ENCODE measurements around the gene RNF167. TPM values are rescaled to one million over a fixed set of nuclear protein-coding genes. Genes with fewer than 3 reads are reported as not detected.

Gene RNF167
- total and polyA plus RNA-seq, 2 donors: 73.0 to 189 TPM

DNA sequence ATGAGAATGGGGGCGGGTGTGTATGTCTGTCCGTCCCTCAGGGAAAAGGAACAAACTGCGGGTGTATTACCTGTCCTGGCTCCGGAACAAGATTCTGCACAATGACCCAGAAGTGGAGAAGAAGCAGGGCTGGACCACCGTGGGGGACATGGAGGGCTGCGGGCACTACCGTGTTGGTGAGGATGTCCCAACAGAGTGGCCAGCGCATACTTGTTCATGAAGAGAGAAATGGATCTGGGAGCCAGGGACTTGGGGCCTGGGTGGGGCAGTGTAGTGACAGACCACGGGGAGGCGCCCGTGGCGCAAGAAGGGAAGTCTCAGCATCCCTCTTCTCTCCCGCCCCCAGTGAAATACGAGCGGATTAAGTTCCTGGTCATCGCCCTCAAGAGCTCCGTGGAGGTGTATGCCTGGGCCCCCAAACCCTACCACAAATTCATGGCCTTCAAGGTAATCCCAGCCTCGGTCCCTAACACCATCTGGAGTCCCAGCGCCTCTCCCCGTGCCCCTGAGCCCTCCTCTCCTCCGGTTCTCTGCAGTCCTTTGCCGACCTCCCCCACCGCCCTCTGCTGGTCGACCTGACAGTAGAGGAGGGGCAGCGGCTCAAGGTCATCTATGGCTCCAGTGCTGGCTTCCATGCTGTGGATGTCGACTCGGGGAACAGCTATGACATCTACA, 44.3 kb upstream of the RNF167 start:
- WGBS: 96% methylated on average over 27 of the region's 27 CpGs

DNA sequence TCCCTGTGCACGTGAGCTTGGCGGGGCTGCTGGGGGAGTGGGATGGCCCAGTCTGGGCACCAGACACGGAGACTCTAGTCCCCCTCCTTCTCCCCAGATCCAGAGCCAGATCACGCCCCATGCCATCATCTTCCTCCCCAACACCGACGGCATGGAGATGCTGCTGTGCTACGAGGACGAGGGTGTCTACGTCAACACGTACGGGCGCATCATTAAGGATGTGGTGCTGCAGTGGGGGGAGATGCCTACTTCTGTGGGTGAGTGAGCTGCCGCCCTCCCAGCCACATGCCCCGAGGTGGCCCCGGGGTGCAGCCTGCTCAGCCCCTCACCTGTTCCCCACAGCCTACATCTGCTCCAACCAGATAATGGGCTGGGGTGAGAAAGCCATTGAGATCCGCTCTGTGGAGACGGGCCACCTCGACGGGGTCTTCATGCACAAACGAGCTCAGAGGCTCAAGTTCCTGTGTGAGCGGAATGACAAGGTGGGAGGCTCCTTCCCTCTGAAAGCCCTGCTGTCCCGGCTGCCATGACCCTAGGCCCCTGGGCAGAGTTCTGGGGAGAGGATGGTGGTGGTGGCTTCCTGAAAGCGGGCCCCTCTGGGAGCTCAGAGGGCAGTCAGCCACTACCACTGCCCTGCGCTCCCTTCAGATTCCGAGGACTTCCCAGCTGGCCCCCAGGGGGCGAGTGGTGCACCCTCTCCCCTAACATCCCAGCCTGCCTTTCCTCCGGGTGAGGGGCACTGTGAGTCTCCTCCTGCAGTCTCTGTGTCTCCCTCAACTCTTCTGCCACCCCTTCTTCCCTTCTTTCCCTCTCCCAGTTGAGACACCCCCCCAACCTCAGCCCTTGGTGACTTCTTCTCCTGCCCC, 43.5 kb upstream of the RNF167 start:
- Histone ChIP-seq H3K27ac (ENCODE audit: low read depth in 1 of 2, low read length in 1 of 2) (no peak overlapping the region), H3K4me1 (ENCODE audit: control insufficient read depth in 2 of 2, insufficient read depth in 2 of 2, low read length in 2 of 2) (peaks cover 7 to 28% of the 10 kb centered on the region in 2 donors), H3K9me3 (ENCODE audit: control insufficient read depth in 2 of 2, insufficient read depth in 1 of 2, low read length in 1 of 2) (peaks cover 3 to 14% of the 10 kb centered on the region in 2 donors), H3K4me3 (ENCODE audit: low read length in 2 of 2) (no peak overlapping the region), H3K27me3 (ENCODE audit: control insufficient read depth in 2 of 2, insufficient read depth in 1 of 2, low read length in 1 of 2) (peaks cover 32 to 36% of the 10 kb centered on the region in 2 donors), H3K36me3 (ENCODE audit: control insufficient read depth in 2 of 2, insufficient read depth in 2 of 2, low read length in 1 of 2) (peaks cover 47 to 55% of the 10 kb centered on the region in 2 donors)
- no peak for DNase-seq (ENCODE audit: low read depth in 6 of 9, low spot score in 9 of 9)
- WGBS: 96% methylated on average over 27 of the region's 27 CpGs

More for the DNA sequence above, 44.3 kb upstream of the RNF167 start:
- Histone ChIP-seq H3K27ac (ENCODE audit: low read depth in 1 of 2, low read length in 1 of 2) (no peak overlapping the region), H3K9me3 (ENCODE audit: control insufficient read depth in 2 of 2, insufficient read depth in 1 of 2, low read length in 1 of 2) (peaks cover 0 to 6% of the 10 kb centered on the region in 2 donors), H3K4me3 (ENCODE audit: low read length in 2 of 2) (no peak overlapping the region), H3K27me3 (ENCODE audit: control insufficient read depth in 2 of 2, insufficient read depth in 1 of 2, low read length in 1 of 2) (peaks cover 24 to 29% of the 10 kb centered on the region in 2 donors), H3K36me3 (ENCODE audit: control insufficient read depth in 2 of 2, insufficient read depth in 2 of 2, low read length in 1 of 2) (peaks cover 54 to 62% of the 10 kb centered on the region in 2 donors), H3K4me1 (ENCODE audit: control insufficient read depth in 2 of 2, insufficient read depth in 2 of 2, low read length in 2 of 2) (peaks cover 7 to 20% of the 10 kb centered on the region in 2 donors)
- no peak for DNase-seq (ENCODE audit: low read depth in 6 of 9, low spot score in 9 of 9)

DNA sequence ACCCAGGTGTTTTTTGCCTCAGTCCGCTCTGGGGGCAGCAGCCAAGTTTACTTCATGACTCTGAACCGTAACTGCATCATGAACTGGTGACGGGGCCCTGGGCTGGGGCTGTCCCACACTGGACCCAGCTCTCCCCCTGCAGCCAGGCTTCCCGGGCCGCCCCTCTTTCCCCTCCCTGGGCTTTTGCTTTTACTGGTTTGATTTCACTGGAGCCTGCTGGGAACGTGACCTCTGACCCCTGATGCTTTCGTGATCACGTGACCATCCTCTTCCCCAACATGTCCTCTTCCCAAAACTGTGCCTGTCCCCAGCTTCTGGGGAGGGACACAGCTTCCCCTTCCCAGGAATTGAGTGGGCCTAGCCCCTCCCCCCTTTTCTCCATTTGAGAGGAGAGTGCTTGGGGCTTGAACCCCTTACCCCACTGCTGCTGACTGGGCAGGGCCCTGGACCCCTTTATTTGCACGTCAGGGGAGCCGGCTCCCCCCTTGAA, 42.8 kb upstream of the RNF167 start:
- Histone ChIP-seq H3K4me1 (ENCODE audit: control insufficient read depth in 2 of 2, insufficient read depth in 2 of 2, low read length in 2 of 2) (peaks cover 7 to 34% of the 10 kb centered on the region in 2 donors), H3K4me3 (ENCODE audit: low read length in 2 of 2) (no peak overlapping the region), H3K27ac (ENCODE audit: low read depth in 1 of 2, low read length in 1 of 2) (no peak overlapping the region), H3K36me3 (ENCODE audit: control insufficient read depth in 2 of 2, insufficient read depth in 2 of 2, low read length in 1 of 2) (peaks cover 41 to 48% of the 10 kb centered on the region in 2 donors), H3K9me3 (ENCODE audit: control insufficient read depth in 2 of 2, insufficient read depth in 1 of 2, low read length in 1 of 2) (peaks cover 3 to 19% of the 10 kb centered on the region in 2 donors), H3K27me3 (ENCODE audit: control insufficient read depth in 2 of 2, insufficient read depth in 1 of 2, low read length in 1 of 2) (peaks cover 37 to 43% of the 10 kb centered on the region in 2 donors)
- no peak for DNase-seq (ENCODE audit: low read depth in 6 of 9, low spot score in 9 of 9)
- WGBS: 98% methylated on average over 10 of the region's 10 CpGs

DNA sequence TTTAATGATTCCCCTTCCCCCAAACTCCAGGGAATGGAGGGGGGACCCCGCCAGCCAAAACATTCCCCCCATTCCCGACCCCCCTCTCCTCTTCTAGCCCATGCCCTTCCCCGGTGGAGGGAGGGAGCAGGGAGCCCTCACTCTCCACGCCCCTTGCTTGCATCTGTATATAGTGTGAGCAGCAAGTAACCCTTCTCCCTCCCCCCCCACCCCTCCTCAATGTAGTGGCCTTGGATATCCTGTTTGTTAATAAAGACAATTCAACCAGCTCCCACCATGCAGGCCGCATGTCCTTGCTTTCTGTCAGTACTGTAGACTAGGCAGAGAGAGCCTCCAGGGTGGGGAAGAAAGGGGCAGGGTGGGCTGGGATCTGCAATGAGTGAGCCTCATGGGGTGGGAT, 42.3 kb upstream of the RNF167 start:
- no peak overlapping the region for H3K27ac ChIP-seq (ENCODE audit: low read depth in 1 of 2, low read length in 1 of 2)
- DNase-seq (ENCODE audit: low read depth in 6 of 9, low spot score in 9 of 9): no peak
- H3K4me3 ChIP-seq (ENCODE audit: low read length in 2 of 2): no peak overlapping the region
- peaks cover 36 to 43% of the 10 kb centered on the region in 2 donors for H3K36me3 ChIP-seq (ENCODE audit: control insufficient read depth in 2 of 2, insufficient read depth in 2 of 2, low read length in 1 of 2)
- WGBS: 97% methylated on average over 5 of the region's 5 CpGs
- H3K4me1 ChIP-seq (ENCODE audit: control insufficient read depth in 2 of 2, insufficient read depth in 2 of 2, low read length in 2 of 2): peaks cover 7 to 39% of the 10 kb centered on the region in 2 donors
- H3K9me3 ChIP-seq (ENCODE audit: control insufficient read depth in 2 of 2, insufficient read depth in 1 of 2, low read length in 1 of 2): peaks cover 3 to 19% of the 10 kb centered on the region in 2 donors
- H3K27me3 ChIP-seq (ENCODE audit: control insufficient read depth in 2 of 2, insufficient read depth in 1 of 2, low read length in 1 of 2): peaks cover 37 to 49% of the 10 kb centered on the region in 2 donors

DNA sequence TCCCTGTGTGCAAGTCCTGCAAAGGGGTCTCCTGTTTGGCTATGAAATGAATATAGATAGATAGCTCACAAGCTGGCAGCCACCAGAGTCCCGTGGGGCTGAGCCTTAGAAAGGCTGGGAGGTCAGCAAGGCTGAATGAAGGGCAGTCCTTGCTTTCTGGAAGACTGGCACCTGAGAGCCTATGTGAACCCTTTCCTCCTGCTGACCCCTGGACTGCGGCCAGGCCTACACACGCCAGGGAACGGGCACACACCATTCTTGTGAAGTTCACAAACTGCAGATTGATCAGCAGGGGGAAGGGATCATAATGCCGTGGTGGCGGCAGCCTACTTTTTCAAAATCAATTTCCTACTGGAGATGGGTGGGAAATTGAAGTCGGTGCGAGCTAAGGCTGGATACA, 41.7 kb upstream of the RNF167 start:
- H3K36me3 ChIP-seq (ENCODE audit: control insufficient read depth in 2 of 2, insufficient read depth in 2 of 2, low read length in 1 of 2): peaks cover 31 to 38% of the 10 kb centered on the region in 2 donors
- DNase-seq (ENCODE audit: low read depth in 6 of 9, low spot score in 9 of 9): no peak
- 97% methylated on average over 8 of the region's 8 CpGs for WGBS
- peaks cover 3 to 19% of the 10 kb centered on the region in 2 donors for H3K9me3 ChIP-seq (ENCODE audit: control insufficient read depth in 2 of 2, insufficient read depth in 1 of 2, low read length in 1 of 2)
- no peak overlapping the region for H3K4me3 ChIP-seq (ENCODE audit: low read length in 2 of 2)
- no peak overlapping the region for H3K27ac ChIP-seq (ENCODE audit: low read depth in 1 of 2, low read length in 1 of 2)
- H3K27me3 ChIP-seq (ENCODE audit: control insufficient read depth in 2 of 2, insufficient read depth in 1 of 2, low read length in 1 of 2): peaks cover 37 to 54% of the 10 kb centered on the region in 2 donors
- H3K4me1 ChIP-seq (ENCODE audit: control insufficient read depth in 2 of 2, insufficient read depth in 2 of 2, low read length in 2 of 2): peaks cover 11 to 45% of the 10 kb centered on the region in 2 donors

DNA sequence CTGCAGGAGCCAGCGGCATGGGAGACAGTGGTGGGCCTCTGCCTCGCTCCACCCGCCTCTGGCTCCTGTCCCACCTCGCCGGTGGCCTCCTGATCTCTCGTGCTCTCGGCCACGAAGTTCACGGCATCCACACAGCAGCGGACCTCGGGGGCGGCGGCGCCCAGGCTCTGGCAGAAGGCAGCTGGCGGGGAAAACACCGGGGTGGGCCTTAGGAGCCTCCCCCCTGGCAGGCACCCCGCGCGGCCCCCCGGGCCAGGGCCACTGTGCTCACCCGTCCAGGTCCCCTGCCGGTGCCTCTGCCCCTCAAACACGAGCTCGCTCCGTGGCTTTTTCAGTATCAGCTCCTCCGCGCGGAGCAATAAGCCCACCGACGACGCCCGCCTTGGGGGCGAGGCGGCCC, 41.1 kb upstream of the RNF167 start:
- peaks cover 11 to 47% of the 10 kb centered on the region in 2 donors for H3K4me1 ChIP-seq (ENCODE audit: control insufficient read depth in 2 of 2, insufficient read depth in 2 of 2, low read length in 2 of 2)
- H3K9me3 ChIP-seq (ENCODE audit: control insufficient read depth in 2 of 2, insufficient read depth in 1 of 2, low read length in 1 of 2): peaks cover 3 to 19% of the 10 kb centered on the region in 2 donors
- 31% methylated on average over 34 of the region's 34 CpGs for WGBS
- H3K4me3 ChIP-seq (ENCODE audit: low read length in 2 of 2): peak overlapping the region in 1 of 2 donors; percentile 61
- no peak for DNase-seq (ENCODE audit: low read depth in 6 of 9, low spot score in 9 of 9)
- peaks cover 26 to 32% of the 10 kb centered on the region in 2 donors for H3K36me3 ChIP-seq (ENCODE audit: control insufficient read depth in 2 of 2, insufficient read depth in 2 of 2, low read length in 1 of 2)
- H3K27ac ChIP-seq (ENCODE audit: low read depth in 1 of 2, low read length in 1 of 2): no peak overlapping the region
- peaks cover 37 to 56% of the 10 kb centered on the region in 2 donors for H3K27me3 ChIP-seq (ENCODE audit: control insufficient read depth in 2 of 2, insufficient read depth in 1 of 2, low read length in 1 of 2)

DNA sequence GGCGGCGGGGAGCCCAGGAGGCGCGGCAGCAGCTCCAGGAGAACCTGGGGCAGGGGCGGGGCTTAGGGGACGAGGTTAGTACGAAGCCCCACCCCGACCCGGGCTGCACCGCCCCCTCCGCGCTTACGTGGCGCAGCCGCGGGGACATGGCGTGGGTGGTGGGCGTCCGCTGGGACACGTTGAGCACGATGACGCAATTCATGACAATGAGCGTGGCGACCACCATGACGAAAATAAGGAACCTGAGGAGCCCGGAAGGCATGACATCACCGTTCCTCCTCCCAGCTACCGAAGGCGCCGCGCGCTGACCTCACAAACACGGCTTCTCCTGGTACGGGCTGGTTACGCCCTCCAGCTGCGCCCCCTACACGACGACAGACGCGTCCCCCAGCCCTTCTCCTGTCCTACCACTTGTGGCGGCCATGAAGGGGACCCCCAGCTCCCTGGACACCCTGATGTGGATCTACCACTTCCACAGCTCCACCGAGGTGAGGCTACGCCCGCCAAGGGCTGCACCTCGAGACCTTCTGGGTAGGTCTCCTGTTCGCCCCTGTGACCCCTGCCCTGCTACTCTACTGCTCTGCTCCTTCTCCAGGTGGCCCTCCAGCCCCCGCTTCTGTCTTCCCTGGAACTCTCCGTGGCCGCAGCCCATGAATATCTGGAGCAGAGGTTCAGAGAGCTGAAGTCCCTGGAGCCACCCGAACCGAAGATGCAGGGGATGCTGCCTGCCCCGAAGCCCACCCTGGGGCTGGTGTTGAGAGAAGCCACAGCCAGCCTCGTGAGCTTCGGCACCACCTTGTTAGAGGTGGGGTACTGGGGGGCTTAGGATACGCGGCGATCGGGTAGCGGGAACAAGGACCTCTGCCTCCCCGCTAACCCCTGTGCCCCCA, 40.5 kb upstream of the RNF167 start, which contains the start of gene C17orf107:
Gene C17orf107, plus strand, starts transcription at position 196 of the 890 bp plus-strand sequence. Its CDS starts 227 bp downstream, at position 423.
- Histone ChIP-seq H3K27me3 (ENCODE audit: control insufficient read depth in 2 of 2, insufficient read depth in 1 of 2, low read length in 1 of 2) (peaks cover 38 to 56% of the 10 kb centered on the region in 2 donors), H3K4me3 (ENCODE audit: low read length in 2 of 2) (peak within 1 kb of the TSS; percentile 37 to 61), H3K9me3 (ENCODE audit: control insufficient read depth in 2 of 2, insufficient read depth in 1 of 2, low read length in 1 of 2) (peaks cover 3 to 19% of the 10 kb centered on the region in 2 donors), H3K36me3 (ENCODE audit: control insufficient read depth in 2 of 2, insufficient read depth in 2 of 2, low read length in 1 of 2) (peaks cover 19 to 26% of the 10 kb centered on the region in 2 donors), H3K4me1 (ENCODE audit: control insufficient read depth in 2 of 2, insufficient read depth in 2 of 2, low read length in 2 of 2) (peaks cover 11 to 47% of the 10 kb centered on the region in 2 donors), H3K27ac (ENCODE audit: low read depth in 1 of 2, low read length in 1 of 2) (no peak within 1 kb of the TSS)
- DNase-seq (ENCODE audit: low read depth in 6 of 9, low spot score in 9 of 9): peak in 8 of 9 donors; percentile 48 to 83 (median 66)
- WGBS: 14% methylated on average over 60 of the region's 60 CpGs
